Activated T-cell treated with anti-CD3 and anti-CD28 coated beads for 24 hours (primary cell): ENCODE results near the gene SURF4.

Experiments
- DNase-seq: peaks from one replicate; pipeline ENCODE4 v3.0.0-alpha.2; 2020; ENCODE audit warnings: low read depth

SURF4 gene

GRCh38 chr9:133374612-133375115 is 1.2 kb downstream of the SURF4 start:
- DNase-seq: no peak

GRCh38 chr9:133372144-133372543 is 3.7 kb downstream of the SURF4 start:
- DNase-seq: no peak

GRCh38 chr9:133371261-133371711 is 4.6 kb downstream of the SURF4 start:
- DNase-seq: peak; percentile 70

- DNase-seq: no peak
These were observed 5.2 kb downstream of the SURF4 start for GRCh38 chr9:133370685-133371084.

- DNase-seq: no peak
These were observed 5.9 kb downstream of the SURF4 start for GRCh38 chr9:133369933-133370332.

GRCh38 chr9:133369422-133369821 is 6.4 kb downstream of the SURF4 start:
- no peak for DNase-seq

GRCh38 chr9:133368249-133368881 is 7.5 kb downstream of the SURF4 start:
- DNase-seq: no peak

- no peak for DNase-seq
These were observed 8.1 kb downstream of the SURF4 start for GRCh38 chr9:133367778-133368177.

GRCh38 chr9:133367221-133367620 is 8.6 kb downstream of the SURF4 start:
- no peak for DNase-seq

- DNase-seq: no peak
These were observed 9.4 kb downstream of the SURF4 start for GRCh38 chr9:133366435-133366834.

GRCh38 chr9:133362359-133363044 is 13.4 kb downstream of the SURF4 start:
- DNase-seq: no peak

- no peak for DNase-seq
These were observed 14.3 kb downstream of the SURF4 start for GRCh38 chr9:133361507-133362092.

- no peak for DNase-seq
These were observed 15.2 kb downstream of the SURF4 start for GRCh38 chr9:133360400-133361393.

- DNase-seq: no peak
These were observed 16.3 kb downstream of the SURF4 start for GRCh38 chr9:133359399-133360175.

- no peak for DNase-seq
These were observed 18.2 kb downstream of the SURF4 start for GRCh38 chr9:133357656-133358055.

GRCh38 chr9:133356391-133357091 is 19.3 kb downstream of the SURF4 start, which contains the start of the genes SURF1 and SURF2:
TSS of gene SURF1 (minus strand) at chr9:133356487. CDS start at chr9:133356453, 34 bp downstream.
TSS of gene SURF2 (plus strand) at chr9:133356550. CDS start at chr9:133356593, 43 bp downstream.
- peak; percentile 88 for DNase-seq

GRCh38 chr9:133355881-133356357 is 19.9 kb downstream of the SURF4 start:
- no peak for DNase-seq

GRCh38 chr9:133354766-133355165 is 21.1 kb downstream of the SURF4 start:
- DNase-seq: no peak

- DNase-seq: no peak
These were observed 22.3 kb downstream of the SURF4 start for GRCh38 chr9:133353548-133353947.
